Neural cell (in vitro differentiated cells): ENCODE data around the gene C19orf85. TPM values are rescaled to one million over a fixed set of nuclear protein-coding genes. Genes with fewer than 3 reads are reported as not detected.

ENCODE experiments used
- H2AFZ ChIP-seq: fragments of 200-600, 300-800 bp; sonication (generic), shearing (Covaris generic); 2 replicates; pipeline ENCODE4 v1.6.0; 2014; ENCODE audit warnings: low read depth, mild to moderate bottlenecking, antibody characterized with exemption, low read length, moderate library complexity
- H3F3A ChIP-seq: fragments of 200-600 bp; shearing (Covaris generic); 2 replicates; pipeline ENCODE4 v1.6.1; 2016; ENCODE audit warnings: mild to moderate bottlenecking, moderate library complexity, mixed read lengths, antibody characterized with exemption, low read length; ENCODE audit not compliant: insufficient read depth, poor library complexity, severe bottlenecking
- H3K27ac ChIP-seq: fragments of 200-600, 300-800 bp; sonication (generic), shearing (Covaris generic); 2 replicates; pipeline ENCODE4 v1.5.1; 2014; ENCODE audit warnings: mild to moderate bottlenecking, low read length, moderate library complexity
- H3K27me3 ChIP-seq: fragments of 300-800, 200-600 bp; sonication (generic), shearing (Covaris generic); 2 replicates; pipeline ENCODE4 v1.6.0; 2014; ENCODE audit warnings: mild to moderate bottlenecking, low read depth, low read length, moderate library complexity; ENCODE audit not compliant: insufficient read depth
- H3K36me3 ChIP-seq: fragments of 300-800, 200-600 bp; sonication (generic), shearing (Covaris generic); 2 replicates; pipeline ENCODE4 v1.5.1; 2014; ENCODE audit warnings: mild to moderate bottlenecking, antibody characterized with exemption, low read length, moderate library complexity; ENCODE audit not compliant: insufficient read depth
- H3K4me2 ChIP-seq: fragments of 300-800, 200-600 bp; sonication (generic), shearing (Covaris generic); 2 replicates; pipeline ENCODE4 v1.6.0; 2014; ENCODE audit warnings: mild to moderate bottlenecking, low read length
- H3K4me3 ChIP-seq: fragments of 300-800, 200-600 bp; sonication (generic), shearing (Covaris generic); 2 replicates; pipeline ENCODE4 v1.5.1; 2014; ENCODE audit warnings: mild to moderate bottlenecking, low read length, moderate library complexity
- H3K79me2 ChIP-seq: fragments of 200-600 bp; shearing (Covaris generic); replicated peaks from 2 replicates; pipeline ENCODE4 v1.6.0; 2014; ENCODE audit warnings: mild to moderate bottlenecking, low read length, moderate library complexity; ENCODE audit not compliant: insufficient read depth
- H3K9ac ChIP-seq: fragments of 300-800, 200-600 bp; sonication (generic), shearing (Covaris generic); 2 replicates; pipeline ENCODE4 v1.6.1; 2016; ENCODE audit warnings: mild to moderate bottlenecking, low read length, mixed read lengths
- H3K9me2 ChIP-seq: fragments of 200-600 bp; shearing (Covaris generic); 2 replicates; pipeline ENCODE4 v1.6.1; 2016; ENCODE audit warnings: mild to moderate bottlenecking, low read length, mixed read lengths; ENCODE audit not compliant: insufficient read depth
- H3K9me3 ChIP-seq: fragments of 200-600, 300-800 bp; sonication (generic), shearing (Covaris generic); 2 replicates; pipeline ENCODE4 v1.6.1; 2016; ENCODE audit warnings: mild to moderate bottlenecking, mixed run types, low read length, moderate library complexity, mixed read lengths
- H4K20me1 ChIP-seq: fragments of 200-600 bp; shearing (Covaris generic); 2 replicates; pipeline ENCODE4 v1.6.1; 2016; ENCODE audit warnings: mild to moderate bottlenecking, mixed run types; ENCODE audit not compliant: insufficient read depth
- CTCF ChIP-seq: fragments of 450-650 bp; IDR thresholded peaks from 2 replicates; pipeline ENCODE4 v1.5.1; 2014; ENCODE audit warnings: antibody characterized with exemption, mild to moderate bottlenecking, moderate library complexity; ENCODE audit not compliant: poor library complexity, severe bottlenecking
- EP300 ChIP-seq: fragments of 450-650 bp; conservative IDR thresholded peaks from 2 replicates; pipeline ENCODE4 v1.6.1; 2014; ENCODE audit warnings: antibody characterized with exemption, mild to moderate bottlenecking, moderate library complexity; ENCODE audit not compliant: poor library complexity, severe bottlenecking
- EZH2 ChIP-seq: fragments of 200-600, 300-800 bp; shearing (Covaris generic), sonication (generic); IDR thresholded peaks from 2 replicates; pipeline ENCODE4 v1.6.1; 2014; ENCODE audit warnings: antibody characterized with exemption, low read length, borderline replicate concordance, mild to moderate bottlenecking; ENCODE audit not compliant: insufficient read depth, poor library complexity, severe bottlenecking
- MXI1 ChIP-seq: fragments of 450-650 bp; conservative IDR thresholded peaks from 2 replicates; pipeline ENCODE4 v1.6.1; 2014; ENCODE audit warnings: antibody characterized with exemption, mild to moderate bottlenecking; ENCODE audit not compliant: poor library complexity, severe bottlenecking
- POLR2AphosphoS5 ChIP-seq: IDR thresholded peaks from 2 replicates; pipeline ENCODE4 v1.6.1; 2012
- RAD21 ChIP-seq: fragments of 450-650 bp; conservative IDR thresholded peaks from 2 replicates; pipeline ENCODE4 v1.6.1; 2014; ENCODE audit warnings: antibody characterized with exemption, mild to moderate bottlenecking, moderate library complexity
- REST ChIP-seq: IDR thresholded peaks from 2 replicates; pipeline ENCODE4 v1.6.1; 2012; ENCODE audit warnings: borderline replicate concordance
- SMC3 ChIP-seq: fragments of 450-650 bp; conservative IDR thresholded peaks from 2 replicates; pipeline ENCODE4 v1.6.1; 2014; ENCODE audit warnings: antibody characterized with exemption, mild to moderate bottlenecking, moderate library complexity; ENCODE audit not compliant: poor library complexity
- TAF1 ChIP-seq: IDR thresholded peaks from 2 replicates; pipeline ENCODE4 v1.6.1; 2012; ENCODE audit warnings: low read depth
- polyA plus RNA-seq: library from polyadenylated mRNA; depleted of rRNA; stranded (reverse); fragments of >200 nt; gene quantifications from 2 replicates; pipeline ENCODE4 v1.2.3, GENCODE V29; 2014

Gene C19orf85
- polyA plus RNA-seq, 1 donor from 2014 or later, result 0.19 TPM

GRCh38 chr19:55487924-55488687, 23.6 kb upstream of the C19orf85 start, which contains the start of gene SSC5D:
SSC5D (plus strand) TSS chr19:55488436; CDS start chr19:55488590, 154 bp downstream.
- Histone ChIP-seq H3K9ac (peak within 1 kb of the TSS; percentile 95), H4K20me1 (no peaks in the 10 kb centered on the region), H3K4me3 (peak within 1 kb of the TSS; percentile 47), H3K27ac (no peak within 1 kb of the TSS), H3K4me2 (no peak within 1 kb of the TSS), H3K36me3 (no peaks in the 10 kb centered on the region), H2AFZ (no peak within 1 kb of the TSS), H3K9me3 (no peaks in the 10 kb centered on the region), H3K9me2 (no peaks in the 10 kb centered on the region), H3K27me3 (no peaks in the 10 kb centered on the region), H3K79me2 (peaks cover 14% of the 10 kb centered on the region), H3F3A (no peaks in the 10 kb centered on the region)
- no peak for TF ChIP-seq TAF1
- no peak for TF ChIP-seq REST
- no peak for TF ChIP-seq MXI1
- TF ChIP-seq EP300, result no peak
- TF ChIP-seq SMC3, result no peak
- no peak for TF ChIP-seq CTCF
- no peak for TF ChIP-seq RAD21
- no peak for TF ChIP-seq EZH2
- TF ChIP-seq POLR2AphosphoS5, result no peak

GRCh38 chr19:55486971-55487923, 22.7 kb upstream of the C19orf85 start:
- Histone ChIP-seq H3K36me3 (no peaks in the 10 kb centered on the region), H4K20me1 (no peaks in the 10 kb centered on the region), H3K79me2 (peaks cover 14% of the 10 kb centered on the region), H3K27ac (no peak overlapping the region), H3K4me2 (no peak overlapping the region), H2AFZ (no peak overlapping the region), H3K9ac (peak overlapping the region; percentile 95), H3F3A (no peaks in the 10 kb centered on the region), H3K9me2 (no peaks in the 10 kb centered on the region), H3K9me3 (no peaks in the 10 kb centered on the region), H3K4me3 (peak overlapping the region; percentile 47), H3K27me3 (no peaks in the 10 kb centered on the region)
- TF ChIP-seq RAD21, result no peak
- no peak for TF ChIP-seq REST
- TF ChIP-seq MXI1, result no peak
- no peak for TF ChIP-seq SMC3
- no peak for TF ChIP-seq CTCF
